ENCODE results near the gene TMEM203. TPM values are rescaled to one million over a fixed set of nuclear protein-coding genes. Genes with fewer than 3 reads are reported as not detected.

The TMEM203 gene
- total RNA-seq, 1 experiment from 2014 or later: 35.5 TPM

DNA sequence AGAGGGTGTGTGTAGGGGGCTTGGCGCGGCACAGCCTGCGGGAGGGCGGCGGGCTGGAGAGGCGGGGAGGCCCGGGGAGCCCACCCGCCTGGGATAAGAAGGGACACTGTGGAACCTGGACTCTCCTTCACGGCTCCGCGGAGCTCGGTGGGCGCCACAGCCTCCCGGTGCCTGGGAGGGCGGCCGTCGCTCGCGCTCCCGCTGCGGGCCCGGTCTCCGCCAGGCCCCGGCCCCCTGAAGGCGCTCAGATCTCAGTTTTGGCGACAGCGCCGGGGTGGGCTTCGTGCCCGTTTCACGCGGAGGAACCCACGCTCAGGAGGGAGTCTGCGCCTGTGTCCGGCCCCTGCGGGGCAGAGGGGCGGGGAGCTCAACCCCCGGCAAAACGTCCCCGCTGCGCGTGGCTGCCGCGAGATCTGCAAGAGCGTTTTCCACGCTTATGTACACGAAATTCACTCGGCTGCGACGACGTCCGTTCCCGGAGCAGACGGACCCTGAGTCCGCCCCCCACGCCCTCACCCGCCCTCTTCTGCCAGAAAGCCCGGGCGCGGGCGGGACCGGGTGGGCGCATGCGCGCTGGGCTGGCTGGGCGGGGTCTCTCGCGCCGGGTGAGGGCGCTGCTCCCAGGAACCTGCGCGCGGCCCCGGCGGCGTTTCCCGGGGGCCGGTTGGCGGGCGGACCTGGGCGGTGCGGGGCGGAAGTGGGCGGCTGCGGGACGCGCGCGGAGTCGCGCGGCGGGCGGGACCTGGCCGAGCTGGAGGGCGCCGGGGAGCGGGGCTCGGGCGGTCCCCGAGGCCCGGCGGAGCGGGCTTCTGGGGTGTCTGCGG is 49.4 kb upstream of the TMEM203 start, which contains the start of gene NELFB:
NELFB (plus strand) TSS at position 704 of the 824 bp plus-strand sequence.
- Mint-ChIP-seq H3K4me3 (peak within 1 kb of the TSS; percentile 84 to 91), H3K27me3 (ENCODE audit: low read depth) (peaks cover 4% of the 10 kb centered on the region), H3K9me3 (no peaks in the 10 kb centered on the region; a peak in 1 of 5 replicates), H3K36me3 (ENCODE audit: insufficient read depth in 1 of 3, low read depth in 3 of 3) (peaks cover 16 to 27% (median 25%) of the 10 kb centered on the region in 3 experiments; a peak in 6 of 7 replicates), H3K27ac (peak within 1 kb of the TSS in 1 of 3 experiments; percentile 18; a peak in 3 of 7 replicates), H3K4me1 (peaks cover 8 to 19% of the 10 kb centered on the region in 2 experiments)
- Histone ChIP-seq H3K27ac (ENCODE audit: insufficient read length, low read depth, low read length) (no peak within 1 kb of the TSS), H3K56ac (ENCODE audit: insufficient read length, low read depth, low read length) (no peak within 1 kb of the TSS), H3K4me1 (ENCODE audit: insufficient read depth, low read length) (no peaks in the 10 kb centered on the region), H2BK20ac (ENCODE audit: low read depth, low read length, poor library complexity, severe bottlenecking) (no peak within 1 kb of the TSS), H2AK5ac (ENCODE audit: insufficient read length, low read length) (no peak within 1 kb of the TSS), H3K27me3 (ENCODE audit: insufficient read depth, low read length) (no peaks in the 10 kb centered on the region), H3K14ac (ENCODE audit: insufficient read depth, low read length) (peak within 1 kb of the TSS; percentile 26), H3K79me2 (ENCODE audit: insufficient read depth, low read length) (peaks cover 6% of the 10 kb centered on the region; the same call in 1 of the 2 replicates), H4K91ac (ENCODE audit: insufficient read length, low read depth, low read length) (no peak within 1 kb of the TSS), H2BK5ac (ENCODE audit: insufficient read length, low read length) (no peak within 1 kb of the TSS), H2BK12ac (ENCODE audit: insufficient read length, low read depth, low read length) (no peak within 1 kb of the TSS), H4K20me1 (ENCODE audit: control insufficient read depth, insufficient read depth, insufficient read length) (no peaks in the 10 kb centered on the region), H3K79me1 (ENCODE audit: insufficient read depth, low read depth, low read length, poor library complexity, severe bottlenecking) (peaks cover 5% of the 10 kb centered on the region), H3K18ac (ENCODE audit: insufficient read length, low read depth, low read length) (no peak within 1 kb of the TSS), H4K5ac (ENCODE audit: insufficient read length, low read depth, low read length) (no peak within 1 kb of the TSS), H3K23ac (ENCODE audit: insufficient read length, low read depth, low read length) (no peak within 1 kb of the TSS), H2AFZ (ENCODE audit: low read length) (no peak within 1 kb of the TSS), H3K9ac (ENCODE audit: extremely low read depth, insufficient read length, low read length) (peak within 1 kb of the TSS; percentile 43), H3K23me2 (ENCODE audit: insufficient read length, low read depth, low read length, poor library complexity, severe bottlenecking) (peaks cover 14% of the 10 kb centered on the region), H2BK120ac (ENCODE audit: low read depth, low read length, poor library complexity, severe bottlenecking) (no peak within 1 kb of the TSS), H3K4me2 (ENCODE audit: insufficient read depth, insufficient read length, low read length) (peak within 1 kb of the TSS; percentile 68), H4K8ac (replicated peaks; ENCODE audit: insufficient read length, low read depth, low read length) (no peak within 1 kb of the TSS), H3T11ph (ENCODE audit: low read length) (no peak within 1 kb of the TSS), H3K4ac (ENCODE audit: low read depth, low read length) (no peak within 1 kb of the TSS), H3K9me3 (ENCODE audit: control insufficient read depth, low read depth, low read length) (no peaks in the 10 kb centered on the region), H2BK15ac (ENCODE audit: low read depth, low read length) (no peak within 1 kb of the TSS)
- TF ChIP-seq, protein P1, sequence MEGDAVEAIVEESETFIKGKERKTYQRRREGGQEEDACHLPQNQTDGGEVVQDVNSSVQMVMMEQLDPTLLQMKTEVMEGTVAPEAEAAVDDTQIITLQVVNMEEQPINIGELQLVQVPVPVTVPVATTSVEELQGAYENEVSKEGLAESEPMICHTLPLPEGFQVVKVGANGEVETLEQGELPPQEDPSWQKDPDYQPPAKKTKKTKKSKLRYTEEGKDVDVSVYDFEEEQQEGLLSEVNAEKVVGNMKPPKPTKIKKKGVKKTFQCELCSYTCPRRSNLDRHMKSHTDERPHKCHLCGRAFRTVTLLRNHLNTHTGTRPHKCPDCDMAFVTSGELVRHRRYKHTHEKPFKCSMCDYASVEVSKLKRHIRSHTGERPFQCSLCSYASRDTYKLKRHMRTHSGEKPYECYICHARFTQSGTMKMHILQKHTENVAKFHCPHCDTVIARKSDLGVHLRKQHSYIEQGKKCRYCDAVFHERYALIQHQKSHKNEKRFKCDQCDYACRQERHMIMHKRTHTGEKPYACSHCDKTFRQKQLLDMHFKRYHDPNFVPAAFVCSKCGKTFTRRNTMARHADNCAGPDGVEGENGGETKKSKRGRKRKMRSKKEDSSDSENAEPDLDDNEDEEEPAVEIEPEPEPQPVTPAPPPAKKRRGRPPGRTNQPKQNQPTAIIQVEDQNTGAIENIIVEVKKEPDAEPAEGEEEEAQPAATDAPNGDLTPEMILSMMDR (conservative IDR thresholded peaks at IDR 0.05): no peak
- WGBS (ENCODE audit: extremely low coverage, insufficient read length, low lambda C conversion rate): no CpG with 5 or more reads among the region's 105 CpGs
- DNase-seq: peak; percentile 90
